Fibroblast of mammary gland (primary cell): ENCODE data around the gene VWA3A.
"Not testable (repeated sequence)": the region's sequence is repeated elsewhere in the genome, so short reads cannot be mapped to it uniquely, and the experiment has no call there.

Source experiments
- DNase-seq: peaks from one replicate; pipeline ENCODE4 v3.0.0-alpha.2; 2010; ENCODE audit warnings: low read depth
- H3K4me3 ChIP-seq: 2 replicates; pipeline ENCODE4 v1.5.1; 2011; ENCODE audit warnings: low read depth, mild to moderate bottlenecking, low read length, moderate library complexity; ENCODE audit not compliant: control insufficient read depth
- TF ChIP-seq, protein P1 (sequence below): conservative IDR thresholded peaks from 2 replicates; pipeline ENCODE4 v1.5.1; 2011; ENCODE audit warnings: low read depth, low read length, inconsistent platforms; ENCODE audit not compliant: control insufficient read depth, insufficient read depth

The VWA3A gene

GRCh38 chr16:22165508-22166285, 73.4 kb downstream of the VWA3A start:
- DNase-seq, result no peak
- TF ChIP-seq, protein P1, sequence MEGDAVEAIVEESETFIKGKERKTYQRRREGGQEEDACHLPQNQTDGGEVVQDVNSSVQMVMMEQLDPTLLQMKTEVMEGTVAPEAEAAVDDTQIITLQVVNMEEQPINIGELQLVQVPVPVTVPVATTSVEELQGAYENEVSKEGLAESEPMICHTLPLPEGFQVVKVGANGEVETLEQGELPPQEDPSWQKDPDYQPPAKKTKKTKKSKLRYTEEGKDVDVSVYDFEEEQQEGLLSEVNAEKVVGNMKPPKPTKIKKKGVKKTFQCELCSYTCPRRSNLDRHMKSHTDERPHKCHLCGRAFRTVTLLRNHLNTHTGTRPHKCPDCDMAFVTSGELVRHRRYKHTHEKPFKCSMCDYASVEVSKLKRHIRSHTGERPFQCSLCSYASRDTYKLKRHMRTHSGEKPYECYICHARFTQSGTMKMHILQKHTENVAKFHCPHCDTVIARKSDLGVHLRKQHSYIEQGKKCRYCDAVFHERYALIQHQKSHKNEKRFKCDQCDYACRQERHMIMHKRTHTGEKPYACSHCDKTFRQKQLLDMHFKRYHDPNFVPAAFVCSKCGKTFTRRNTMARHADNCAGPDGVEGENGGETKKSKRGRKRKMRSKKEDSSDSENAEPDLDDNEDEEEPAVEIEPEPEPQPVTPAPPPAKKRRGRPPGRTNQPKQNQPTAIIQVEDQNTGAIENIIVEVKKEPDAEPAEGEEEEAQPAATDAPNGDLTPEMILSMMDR, result no peak
- H3K4me3 ChIP-seq, result no peak overlapping the region

- DNase-seq, result no peak
- TF ChIP-seq, protein P1, result no peak
- H3K4me3 ChIP-seq, result no peak overlapping the region
Observed at GRCh38 chr16:22171953-22172352, 79.6 kb downstream of the VWA3A start.

DNA sequence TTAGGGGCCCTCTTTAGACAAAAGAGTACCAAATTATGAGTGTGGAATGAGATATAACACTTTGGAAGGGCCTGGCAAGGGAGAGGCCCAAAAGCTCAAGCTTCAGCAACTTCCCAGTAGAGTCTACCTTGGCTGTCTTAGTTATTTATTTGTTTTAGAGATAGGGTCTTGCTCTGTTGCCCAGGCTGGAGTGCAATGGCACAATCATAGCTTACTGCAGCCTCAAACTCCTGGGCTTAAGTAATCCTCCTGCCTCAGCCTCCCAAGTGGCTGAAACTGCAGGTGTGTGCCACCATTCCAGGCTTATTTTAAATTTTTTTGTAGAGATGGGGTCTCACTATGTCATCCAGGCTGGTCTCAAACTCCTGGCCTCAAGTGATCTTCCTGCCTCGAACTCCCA, 80.3 kb downstream of the VWA3A start:
- not testable (repeated sequence) for H3K4me3 ChIP-seq, DNase-seq

- TF ChIP-seq, protein P1, result no peak
- H3K4me3 ChIP-seq, result no peak overlapping the region
- DNase-seq, result no peak
Observed at GRCh38 chr16:22174642-22175041, 82.3 kb downstream of the VWA3A start.

GRCh38 chr16:22177968-22178930, 85.9 kb downstream of the VWA3A start:
- H3K4me3 ChIP-seq, result no peak overlapping the region
- DNase-seq, result no peak

DNA sequence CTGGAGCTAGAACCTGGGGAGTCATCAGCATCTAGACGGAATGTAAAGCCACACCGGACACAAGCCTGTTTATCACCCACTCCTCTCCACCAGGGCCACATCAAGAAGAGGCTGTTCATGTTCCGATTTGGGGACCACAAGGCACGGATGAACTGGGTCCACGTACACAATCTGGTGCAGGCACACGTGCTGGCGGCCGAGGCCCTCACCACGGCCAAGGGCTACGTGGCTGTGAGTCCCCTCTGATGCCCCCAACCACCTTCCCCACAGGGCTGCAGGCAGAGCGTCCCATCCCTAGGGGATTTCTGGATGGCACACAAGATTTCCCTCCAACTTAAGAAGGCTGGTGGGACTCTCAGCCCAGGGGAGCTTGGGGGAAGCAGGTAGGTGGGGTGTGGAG, 89.1 kb downstream of the VWA3A start:
- TF ChIP-seq, protein P1, result no peak
- no peak overlapping the region for H3K4me3 ChIP-seq
- DNase-seq, result no peak

More at GRCh38 chr16:22177968-22178930, 85.9 kb downstream of the VWA3A start:
- TF ChIP-seq, protein P1, result no peak

- TF ChIP-seq, protein P1, result no peak
- DNase-seq, result no peak
- H3K4me3 ChIP-seq, result no peak overlapping the region
Observed at GRCh38 chr16:22181843-22182242, 89.5 kb downstream of the VWA3A start.
